GM18498 (cell line): ENCODE data around the gene PABPN1L.

Experiments used
- ATAC-seq: cut with Tn5 transposase; IDR thresholded peaks from one replicate; pipeline ENCODE4 v1.9.1; 2021; ENCODE audit warnings: mild to moderate bottlenecking, moderate library complexity; ENCODE audit not compliant: unreplicated experiment

PABPN1L gene

DNA sequence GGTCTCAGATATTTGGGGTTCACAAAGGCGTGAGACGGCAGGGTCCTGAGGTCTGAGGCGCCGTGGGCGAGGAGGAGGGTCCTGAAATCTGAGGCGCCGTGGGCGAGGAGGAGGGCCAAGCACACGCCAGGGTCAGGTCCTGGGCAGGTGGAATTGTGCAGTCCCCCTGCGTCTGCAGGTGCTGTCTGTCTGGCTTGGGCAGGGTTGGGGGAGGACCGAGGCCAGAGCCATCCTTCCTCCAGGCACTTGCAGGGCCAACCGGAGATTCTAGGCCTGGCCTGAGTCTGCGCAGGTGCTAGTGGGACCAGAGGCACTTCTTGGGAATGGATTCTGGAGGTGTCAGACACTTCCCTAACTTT is 52.3 kb downstream of the PABPN1L start:
- ATAC-seq, result no peak
